Neural cell (in vitro differentiated cells): ENCODE measurements around the gene RIIAD1. TPM values are rescaled to one million over a fixed set of nuclear protein-coding genes. Genes with fewer than 3 reads are reported as not detected.

ENCODE experiments used
- H2AFZ ChIP-seq: fragments of 200-600, 300-800 bp; sonication (generic), shearing (Covaris generic); 2 replicates; pipeline ENCODE4 v1.6.0; 2014; ENCODE audit warnings: low read depth, mild to moderate bottlenecking, antibody characterized with exemption, low read length, moderate library complexity
- H3F3A ChIP-seq: fragments of 200-600 bp; shearing (Covaris generic); 2 replicates; pipeline ENCODE4 v1.6.1; 2016; ENCODE audit warnings: mild to moderate bottlenecking, moderate library complexity, mixed read lengths, antibody characterized with exemption, low read length; ENCODE audit not compliant: insufficient read depth, poor library complexity, severe bottlenecking
- H3K27ac ChIP-seq: fragments of 200-600, 300-800 bp; sonication (generic), shearing (Covaris generic); 2 replicates; pipeline ENCODE4 v1.5.1; 2014; ENCODE audit warnings: mild to moderate bottlenecking, low read length, moderate library complexity
- H3K27me3 ChIP-seq: fragments of 300-800, 200-600 bp; sonication (generic), shearing (Covaris generic); 2 replicates; pipeline ENCODE4 v1.6.0; 2014; ENCODE audit warnings: mild to moderate bottlenecking, low read depth, low read length, moderate library complexity; ENCODE audit not compliant: insufficient read depth
- H3K36me3 ChIP-seq: fragments of 300-800, 200-600 bp; sonication (generic), shearing (Covaris generic); 2 replicates; pipeline ENCODE4 v1.5.1; 2014; ENCODE audit warnings: mild to moderate bottlenecking, antibody characterized with exemption, low read length, moderate library complexity; ENCODE audit not compliant: insufficient read depth
- H3K4me2 ChIP-seq: fragments of 300-800, 200-600 bp; sonication (generic), shearing (Covaris generic); 2 replicates; pipeline ENCODE4 v1.6.0; 2014; ENCODE audit warnings: mild to moderate bottlenecking, low read length
- H3K4me3 ChIP-seq: fragments of 300-800, 200-600 bp; sonication (generic), shearing (Covaris generic); 2 replicates; pipeline ENCODE4 v1.5.1; 2014; ENCODE audit warnings: mild to moderate bottlenecking, low read length, moderate library complexity
- H3K79me2 ChIP-seq: fragments of 200-600 bp; shearing (Covaris generic); replicated peaks from 2 replicates; pipeline ENCODE4 v1.6.0; 2014; ENCODE audit warnings: mild to moderate bottlenecking, low read length, moderate library complexity; ENCODE audit not compliant: insufficient read depth
- H3K9ac ChIP-seq: fragments of 300-800, 200-600 bp; sonication (generic), shearing (Covaris generic); 2 replicates; pipeline ENCODE4 v1.6.1; 2016; ENCODE audit warnings: mild to moderate bottlenecking, low read length, mixed read lengths
- H3K9me2 ChIP-seq: fragments of 200-600 bp; shearing (Covaris generic); 2 replicates; pipeline ENCODE4 v1.6.1; 2016; ENCODE audit warnings: mild to moderate bottlenecking, low read length, mixed read lengths; ENCODE audit not compliant: insufficient read depth
- H3K9me3 ChIP-seq: fragments of 200-600, 300-800 bp; sonication (generic), shearing (Covaris generic); 2 replicates; pipeline ENCODE4 v1.6.1; 2016; ENCODE audit warnings: mild to moderate bottlenecking, mixed run types, low read length, moderate library complexity, mixed read lengths
- H4K20me1 ChIP-seq: fragments of 200-600 bp; shearing (Covaris generic); 2 replicates; pipeline ENCODE4 v1.6.1; 2016; ENCODE audit warnings: mild to moderate bottlenecking, mixed run types; ENCODE audit not compliant: insufficient read depth
- CTCF ChIP-seq: fragments of 450-650 bp; IDR thresholded peaks from 2 replicates; pipeline ENCODE4 v1.5.1; 2014; ENCODE audit warnings: antibody characterized with exemption, mild to moderate bottlenecking, moderate library complexity; ENCODE audit not compliant: poor library complexity, severe bottlenecking
- EP300 ChIP-seq: fragments of 450-650 bp; conservative IDR thresholded peaks from 2 replicates; pipeline ENCODE4 v1.6.1; 2014; ENCODE audit warnings: antibody characterized with exemption, mild to moderate bottlenecking, moderate library complexity; ENCODE audit not compliant: poor library complexity, severe bottlenecking
- EZH2 ChIP-seq: fragments of 200-600, 300-800 bp; shearing (Covaris generic), sonication (generic); IDR thresholded peaks from 2 replicates; pipeline ENCODE4 v1.6.1; 2014; ENCODE audit warnings: antibody characterized with exemption, low read length, borderline replicate concordance, mild to moderate bottlenecking; ENCODE audit not compliant: insufficient read depth, poor library complexity, severe bottlenecking
- MXI1 ChIP-seq: fragments of 450-650 bp; conservative IDR thresholded peaks from 2 replicates; pipeline ENCODE4 v1.6.1; 2014; ENCODE audit warnings: antibody characterized with exemption, mild to moderate bottlenecking; ENCODE audit not compliant: poor library complexity, severe bottlenecking
- POLR2AphosphoS5 ChIP-seq: IDR thresholded peaks from 2 replicates; pipeline ENCODE4 v1.6.1; 2012
- RAD21 ChIP-seq: fragments of 450-650 bp; conservative IDR thresholded peaks from 2 replicates; pipeline ENCODE4 v1.6.1; 2014; ENCODE audit warnings: antibody characterized with exemption, mild to moderate bottlenecking, moderate library complexity
- REST ChIP-seq: IDR thresholded peaks from 2 replicates; pipeline ENCODE4 v1.6.1; 2012; ENCODE audit warnings: borderline replicate concordance
- SMC3 ChIP-seq: fragments of 450-650 bp; conservative IDR thresholded peaks from 2 replicates; pipeline ENCODE4 v1.6.1; 2014; ENCODE audit warnings: antibody characterized with exemption, mild to moderate bottlenecking, moderate library complexity; ENCODE audit not compliant: poor library complexity
- TAF1 ChIP-seq: IDR thresholded peaks from 2 replicates; pipeline ENCODE4 v1.6.1; 2012; ENCODE audit warnings: low read depth
- polyA plus RNA-seq: library from polyadenylated mRNA; depleted of rRNA; stranded (reverse); fragments of >200 nt; gene quantifications from 2 replicates; pipeline ENCODE4 v1.2.3, GENCODE V29; 2014

RIIAD1 gene
- polyA plus RNA-seq, 1 donor from 2014 or later, result 23.5 TPM

- Histone ChIP-seq H3K79me2 (peaks cover 16% of the 10 kb centered on the region), H3K27me3 (no peaks in the 10 kb centered on the region), H3K4me3 (peak overlapping the region; percentile 81), H3K27ac (peak overlapping the region; percentile 45), H3K36me3 (no peaks in the 10 kb centered on the region), H4K20me1 (no peaks in the 10 kb centered on the region), H3F3A (no peaks in the 10 kb centered on the region), H3K9me2 (no peaks in the 10 kb centered on the region), H2AFZ (peak overlapping the region; percentile 6), H3K4me2 (no peak overlapping the region), H3K9ac (no peak overlapping the region), H3K9me3 (no peaks in the 10 kb centered on the region)
- TF ChIP-seq REST, result no peak
- TF ChIP-seq EZH2, result no peak
- TF ChIP-seq SMC3, result no peak
- no peak for TF ChIP-seq RAD21
- no peak for TF ChIP-seq CTCF
- TF ChIP-seq TAF1, result no peak
- no peak for TF ChIP-seq MXI1
- no peak for TF ChIP-seq EP300
- TF ChIP-seq POLR2AphosphoS5, result no peak
Measured at GRCh38 chr1:151720554-151720953, 768 bp upstream of the RIIAD1 start.

- peak overlapping the region; percentile 77 for H3K9ac ChIP-seq
Measured at GRCh38 chr1:151721788-151722510, 627 bp downstream of the RIIAD1 start.

More at GRCh38 chr1:151721788-151722510, 627 bp downstream of the RIIAD1 start:
- Histone ChIP-seq H3K4me3 (peak overlapping the region; percentile 81), H3K9me3 (no peaks in the 10 kb centered on the region), H3K36me3 (no peaks in the 10 kb centered on the region), H3K4me2 (peak overlapping the region; percentile 66), H3K27ac (peak overlapping the region; percentile 42), H2AFZ (peak overlapping the region; percentile 66), H3K79me2 (peaks cover 6% of the 10 kb centered on the region), H3F3A (no peaks in the 10 kb centered on the region), H3K9me2 (no peaks in the 10 kb centered on the region), H3K27me3 (no peaks in the 10 kb centered on the region), H4K20me1 (no peaks in the 10 kb centered on the region)
- TF ChIP-seq CTCF, result peak; percentile 2
- no peak for TF ChIP-seq RAD21
- TF ChIP-seq MXI1, result peak; percentile 18
